ENCODE data around the gene LIPT1. TPM values are rescaled to one million over a fixed set of nuclear protein-coding genes. Genes with fewer than 3 reads are reported as not detected.

The LIPT1 gene
- total RNA-seq, 1 donor, result 9.8 TPM

GRCh38 chr2:99159594-99159993 lies 4.8 kb downstream of the LIPT1 start:
- no peak overlapping the region for H3K27ac ChIP-seq (ENCODE audit: low read depth, low read length)
- H3K4me3 ChIP-seq (ENCODE audit: insufficient read depth, low read length), result no peak overlapping the region
- no peak for TF ChIP-seq CTCF (IDR thresholded peaks at IDR 0.05; ENCODE audit: extremely low read depth, low read depth, low read length)
- H3K9me3 ChIP-seq (ENCODE audit: low read depth, low read length), result no peaks in the 10 kb centered on the region
- peaks cover 9% of the 10 kb centered on the region for H3K79me2 ChIP-seq (ENCODE audit: insufficient read depth, low read length)
- H3K27me3 ChIP-seq (ENCODE audit: insufficient read depth, low read length), result no peaks in the 10 kb centered on the region
- peaks cover 3% of the 10 kb centered on the region for H3K36me3 ChIP-seq (ENCODE audit: insufficient read depth, low read length)
- no peak for DNase-seq (ENCODE audit: insufficient read length, low spot score, missing footprints)
- H4K20me1 ChIP-seq (ENCODE audit: insufficient read depth, low read length), result no peaks in the 10 kb centered on the region
- H2AFZ ChIP-seq (ENCODE audit: low read length), result no peak overlapping the region
- peaks cover 7% of the 10 kb centered on the region for H3K4me1 ChIP-seq (ENCODE audit: insufficient read depth, low read length)
- no peak overlapping the region for H3K4me2 ChIP-seq (ENCODE audit: insufficient read depth, low read length)

- H3K27me3 ChIP-seq (ENCODE audit: insufficient read depth, low read length), result no peaks in the 10 kb centered on the region
- H3K79me2 ChIP-seq (ENCODE audit: insufficient read depth, low read length), result no peaks in the 10 kb centered on the region
- H3K4me1 ChIP-seq (ENCODE audit: insufficient read depth, low read length), result no peaks in the 10 kb centered on the region
- no peak overlapping the region for H3K4me2 ChIP-seq (ENCODE audit: insufficient read depth, low read length)
- no peaks in the 10 kb centered on the region for H3K9me3 ChIP-seq (ENCODE audit: low read depth, low read length)
- no peak overlapping the region for H3K27ac ChIP-seq (ENCODE audit: low read depth, low read length)
- no peaks in the 10 kb centered on the region for H4K20me1 ChIP-seq (ENCODE audit: insufficient read depth, low read length)
- no peak overlapping the region for H2AFZ ChIP-seq (ENCODE audit: low read length)
- H3K4me3 ChIP-seq (ENCODE audit: insufficient read depth, low read length), result no peak overlapping the region
- peaks cover 40% of the 10 kb centered on the region for H3K36me3 ChIP-seq (ENCODE audit: insufficient read depth, low read length)
- no peak for DNase-seq (ENCODE audit: insufficient read length, low spot score, missing footprints)
- TF ChIP-seq CTCF (IDR thresholded peaks at IDR 0.05; ENCODE audit: extremely low read depth, low read depth, low read length), result no peak
These were observed 11.5 kb downstream of the LIPT1 start for GRCh38 chr2:99166218-99166617.

GRCh38 chr2:99169534-99169933 lies 14.8 kb downstream of the LIPT1 start:
- no peak for DNase-seq (ENCODE audit: insufficient read length, low spot score, missing footprints)
- H3K36me3 ChIP-seq (ENCODE audit: insufficient read depth, low read length), result peaks cover 48% of the 10 kb centered on the region
- no peaks in the 10 kb centered on the region for H3K79me2 ChIP-seq (ENCODE audit: insufficient read depth, low read length)
- H3K4me1 ChIP-seq (ENCODE audit: insufficient read depth, low read length), result no peaks in the 10 kb centered on the region
- no peak for TF ChIP-seq CTCF (IDR thresholded peaks at IDR 0.05; ENCODE audit: extremely low read depth, low read depth, low read length)
- H2AFZ ChIP-seq (ENCODE audit: low read length), result no peak overlapping the region
- no peak overlapping the region for H3K4me3 ChIP-seq (ENCODE audit: insufficient read depth, low read length)
- H3K27me3 ChIP-seq (ENCODE audit: insufficient read depth, low read length), result no peaks in the 10 kb centered on the region
- H4K20me1 ChIP-seq (ENCODE audit: insufficient read depth, low read length), result no peaks in the 10 kb centered on the region
- no peaks in the 10 kb centered on the region for H3K9me3 ChIP-seq (ENCODE audit: low read depth, low read length)
- H3K4me2 ChIP-seq (ENCODE audit: insufficient read depth, low read length), result no peak overlapping the region
- H3K27ac ChIP-seq (ENCODE audit: low read depth, low read length), result no peak overlapping the region

- H3K4me3 ChIP-seq (ENCODE audit: insufficient read depth, low read length), result no peak overlapping the region
- H4K20me1 ChIP-seq (ENCODE audit: insufficient read depth, low read length), result no peaks in the 10 kb centered on the region
- no peak for TF ChIP-seq CTCF (IDR thresholded peaks at IDR 0.05; ENCODE audit: extremely low read depth, low read depth, low read length)
- H3K4me1 ChIP-seq (ENCODE audit: insufficient read depth, low read length), result no peaks in the 10 kb centered on the region
- no peak for DNase-seq (ENCODE audit: insufficient read length, low spot score, missing footprints)
- H3K27me3 ChIP-seq (ENCODE audit: insufficient read depth, low read length), result no peaks in the 10 kb centered on the region
- H3K79me2 ChIP-seq (ENCODE audit: insufficient read depth, low read length), result peaks cover 13% of the 10 kb centered on the region
- H3K4me2 ChIP-seq (ENCODE audit: insufficient read depth, low read length), result no peak overlapping the region
- H3K27ac ChIP-seq (ENCODE audit: low read depth, low read length), result no peak overlapping the region
- H3K9me3 ChIP-seq (ENCODE audit: low read depth, low read length), result no peaks in the 10 kb centered on the region
- H3K36me3 ChIP-seq (ENCODE audit: insufficient read depth, low read length), result peaks cover 37% of the 10 kb centered on the region
- no peak overlapping the region for H2AFZ ChIP-seq (ENCODE audit: low read length)
These were observed 16.8 kb downstream of the LIPT1 start for GRCh38 chr2:99171377-99172140.
